EH (cell line): ENCODE measurements around the gene BROX.
A peak's percentile ranks its signal among the peaks of the same experiment; 100 is the strongest.
"Not testable (repeated sequence)": the region's sequence is repeated elsewhere in the genome, so short reads cannot be mapped to it uniquely, and the experiment has no call there.

Experiments used
- DNase-seq: peaks from one replicate; pipeline ENCODE4 v3.0.0-alpha.2; 2015; ENCODE audit warnings: low read depth

BROX gene, protein sequence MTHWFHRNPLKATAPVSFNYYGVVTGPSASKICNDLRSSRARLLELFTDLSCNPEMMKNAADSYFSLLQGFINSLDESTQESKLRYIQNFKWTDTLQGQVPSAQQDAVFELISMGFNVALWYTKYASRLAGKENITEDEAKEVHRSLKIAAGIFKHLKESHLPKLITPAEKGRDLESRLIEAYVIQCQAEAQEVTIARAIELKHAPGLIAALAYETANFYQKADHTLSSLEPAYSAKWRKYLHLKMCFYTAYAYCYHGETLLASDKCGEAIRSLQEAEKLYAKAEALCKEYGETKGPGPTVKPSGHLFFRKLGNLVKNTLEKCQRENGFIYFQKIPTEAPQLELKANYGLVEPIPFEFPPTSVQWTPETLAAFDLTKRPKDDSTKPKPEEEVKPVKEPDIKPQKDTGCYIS

DNA sequence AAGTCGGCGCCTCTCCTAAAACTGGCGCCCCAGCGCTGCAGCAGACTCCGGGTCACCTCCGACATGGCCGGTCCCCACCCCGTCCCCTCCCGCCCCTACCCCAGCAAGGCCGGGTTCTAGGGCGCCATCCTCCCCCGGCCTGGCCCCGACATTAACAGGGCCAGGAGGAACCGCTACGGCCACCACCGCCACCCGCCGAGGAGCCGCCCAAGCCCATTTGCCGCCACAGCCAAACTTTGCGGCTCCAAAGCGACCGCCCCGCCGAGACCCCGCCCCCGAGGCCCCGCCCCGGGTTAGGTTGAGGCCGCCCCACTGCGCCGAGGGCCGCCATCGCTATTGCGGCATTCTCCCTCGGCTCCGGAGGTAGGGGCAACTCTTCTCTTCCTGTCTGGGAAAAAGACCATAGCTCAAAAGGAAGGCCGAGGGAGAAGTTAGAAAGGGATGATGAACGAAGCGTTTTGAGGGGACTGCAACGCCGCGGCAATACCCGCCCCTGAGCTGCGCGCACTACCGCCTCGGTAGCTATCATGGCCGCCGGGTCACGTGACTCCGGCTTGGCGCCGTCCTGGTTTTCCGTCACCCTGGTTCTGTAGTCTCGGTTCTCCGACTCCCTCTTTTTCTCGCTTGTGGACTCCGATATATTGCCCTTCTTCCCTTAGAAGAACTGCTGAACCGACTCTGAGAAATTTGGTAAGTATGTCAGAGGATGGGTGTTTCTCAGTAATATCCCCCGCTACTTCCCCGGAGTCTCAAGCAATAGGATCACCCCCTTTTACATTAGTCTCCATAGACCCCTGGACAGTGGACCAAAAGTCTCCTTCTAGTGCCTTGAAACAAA lies at the start of gene BROX, which contains the start of gene AIDA:
BROX (plus strand) TSS at position 312 of the 838 bp plus-strand sequence. CDS start 3,136 bp downstream, outside the sequence.
AIDA (minus strand) TSS at position 239 of the 838 bp plus-strand sequence; CDS start at position 65, 174 bp downstream.
- DNase-seq, result peak; percentile 88

DNA sequence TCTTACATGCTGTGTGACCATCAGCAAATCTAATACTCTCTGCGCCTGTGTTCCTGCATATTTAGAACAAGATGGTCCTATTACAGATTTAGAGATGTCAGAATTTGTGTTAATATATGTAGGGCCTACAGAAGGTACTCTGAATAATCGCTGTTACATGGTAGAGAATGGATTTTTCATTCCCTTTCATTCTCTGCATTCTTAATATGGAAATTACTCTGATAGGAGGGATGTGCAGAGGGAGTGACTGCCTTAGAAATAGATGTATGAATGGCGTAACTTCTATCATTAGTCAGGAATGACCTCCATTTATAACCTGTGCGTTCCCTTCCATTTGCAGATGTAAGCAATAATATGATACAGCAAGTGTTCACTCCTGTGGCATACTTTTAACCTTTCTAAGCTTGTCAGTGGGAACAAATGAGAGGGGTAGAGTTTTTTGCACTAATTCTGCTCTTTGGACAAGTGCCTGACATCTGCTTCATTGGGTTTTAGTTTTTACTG lies 48.9 kb upstream of the BROX start:
- no peak for DNase-seq

DNA sequence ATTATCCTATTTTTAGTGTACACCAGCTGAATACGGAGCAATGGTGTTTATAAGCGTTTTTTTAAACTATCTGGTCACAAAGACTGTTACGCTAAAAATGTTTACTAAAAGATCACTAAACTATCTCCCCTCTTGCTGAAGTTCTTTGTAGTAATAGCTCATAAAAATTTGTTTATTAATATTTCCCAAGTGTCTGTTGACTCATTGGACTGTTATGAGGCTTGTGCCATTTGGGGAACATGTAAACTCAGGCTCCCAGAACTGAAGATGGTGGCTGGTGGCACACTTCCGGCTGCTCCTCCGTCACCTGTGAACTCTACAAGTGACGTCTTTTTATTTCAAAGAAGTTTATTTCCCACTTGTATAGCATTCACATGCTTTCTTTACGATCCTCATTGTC lies 46.4 kb upstream of the BROX start:
- peak; percentile 36 for DNase-seq

DNA sequence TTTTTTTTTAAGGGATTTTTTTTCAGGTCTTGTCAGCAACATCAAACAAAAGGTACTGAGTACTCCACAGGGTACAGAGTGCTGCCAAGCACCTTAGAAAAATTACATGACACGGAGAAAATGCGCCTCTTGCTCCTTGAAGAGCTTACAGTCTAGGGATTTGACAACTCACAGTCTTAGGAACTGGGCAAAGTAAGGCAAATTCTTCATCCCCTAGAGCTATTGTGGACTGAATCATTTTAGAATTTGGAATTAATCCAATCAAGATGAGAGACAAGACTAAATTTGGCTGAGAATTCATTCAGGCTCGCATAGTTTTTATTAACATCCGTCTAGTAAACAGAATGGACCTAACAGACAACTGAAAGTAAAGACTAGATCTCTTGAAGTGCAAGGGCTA lies 44.2 kb upstream of the BROX start:
- not testable (repeated sequence) for DNase-seq

DNA sequence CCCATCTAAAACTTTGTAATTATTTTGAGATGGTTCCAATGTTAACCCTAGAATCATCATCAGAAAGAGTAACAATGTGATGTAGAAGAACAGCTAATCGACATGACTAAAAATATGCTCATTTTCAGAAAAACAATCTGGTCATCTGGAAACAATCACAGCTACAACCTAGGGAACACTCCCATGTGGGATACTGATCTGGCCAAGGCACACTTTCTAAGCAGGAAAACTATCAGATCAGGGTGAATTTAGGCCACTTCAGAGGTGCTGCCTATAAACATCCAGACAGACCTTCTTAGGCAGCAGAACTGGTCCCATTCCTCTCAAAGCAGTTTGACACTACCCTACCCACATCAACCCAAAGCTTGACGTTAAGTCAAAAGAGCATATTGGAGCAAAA lies 43.3 kb upstream of the BROX start:
- DNase-seq, result not testable (repeated sequence)

DNA sequence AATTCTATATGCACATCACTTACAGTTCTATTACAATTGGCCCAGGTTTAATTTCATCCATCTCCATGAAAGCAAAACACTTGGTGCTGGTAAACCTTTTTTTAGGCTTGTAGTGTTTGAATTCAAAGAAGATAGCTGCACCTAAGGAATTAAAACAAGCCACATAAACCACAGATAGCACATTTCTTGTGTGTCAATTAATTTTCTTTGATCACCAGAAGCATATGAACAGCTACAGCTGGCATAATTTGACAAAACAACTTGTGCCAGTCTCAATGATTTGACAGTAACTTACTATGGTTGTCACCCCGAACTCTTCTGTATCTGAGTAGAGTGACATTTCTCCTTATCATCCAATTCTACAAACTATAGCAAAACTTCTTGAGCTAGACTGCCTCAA lies 42.3 kb upstream of the BROX start:
- no peak for DNase-seq

DNA sequence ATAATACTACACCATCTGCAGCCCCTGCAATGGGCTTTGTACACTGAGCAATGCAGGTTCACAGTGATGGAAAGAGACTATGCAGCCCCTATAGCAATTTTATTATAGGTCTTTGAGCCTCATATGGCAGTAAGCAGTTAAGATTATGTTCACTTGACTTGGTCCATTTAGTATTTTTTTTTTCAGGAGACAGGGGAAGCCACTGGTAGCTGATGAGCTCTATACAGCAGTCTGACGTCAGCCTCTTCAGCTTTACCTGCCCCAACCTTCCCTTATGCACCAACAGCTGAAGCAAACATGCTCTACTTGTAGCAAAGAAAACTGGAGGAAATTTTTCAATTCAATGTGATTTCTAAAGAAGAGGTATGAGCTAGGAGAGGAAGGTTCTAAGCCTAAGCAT lies 32.3 kb upstream of the BROX start:
- no peak for DNase-seq

DNA sequence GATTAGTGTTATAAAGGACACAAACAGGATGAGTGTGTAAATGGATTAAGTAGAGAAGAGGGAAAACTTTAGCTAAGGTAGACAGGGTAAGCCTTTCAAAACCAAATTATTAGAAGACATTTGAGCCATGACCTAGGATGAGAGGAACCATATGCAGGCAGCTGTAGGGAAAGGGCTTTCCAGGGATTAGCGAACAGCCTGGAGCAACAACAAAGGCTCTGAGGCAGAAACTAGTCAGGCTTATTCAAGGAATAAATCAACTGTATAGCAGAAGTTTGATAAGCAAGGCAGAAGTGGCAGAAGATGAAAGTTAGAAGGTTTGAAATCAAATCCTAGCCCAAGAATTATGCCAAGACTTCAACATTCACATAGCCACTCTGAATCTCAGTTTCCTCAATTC lies 21.3 kb upstream of the BROX start:
- DNase-seq, result no peak

DNA sequence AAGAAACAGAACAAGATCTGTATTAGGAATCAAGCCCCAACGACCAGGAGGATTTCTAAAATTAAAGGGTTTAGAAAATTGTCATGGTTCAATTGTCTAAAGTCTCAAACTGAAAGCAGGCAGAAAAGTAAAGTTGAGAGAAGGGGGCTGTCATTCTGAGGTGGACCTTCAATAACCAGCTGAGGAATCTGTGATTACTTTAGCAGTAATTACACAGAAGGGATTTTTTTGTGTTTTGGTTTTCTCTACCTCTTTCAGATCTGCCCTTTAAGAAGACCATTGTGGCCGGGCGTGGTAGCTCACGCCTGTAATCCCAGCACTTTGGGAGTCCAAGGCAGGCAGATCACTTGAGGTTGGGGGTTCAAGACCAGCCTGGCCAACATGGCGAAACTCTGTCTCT lies 17.4 kb upstream of the BROX start:
- no peak for DNase-seq

DNA sequence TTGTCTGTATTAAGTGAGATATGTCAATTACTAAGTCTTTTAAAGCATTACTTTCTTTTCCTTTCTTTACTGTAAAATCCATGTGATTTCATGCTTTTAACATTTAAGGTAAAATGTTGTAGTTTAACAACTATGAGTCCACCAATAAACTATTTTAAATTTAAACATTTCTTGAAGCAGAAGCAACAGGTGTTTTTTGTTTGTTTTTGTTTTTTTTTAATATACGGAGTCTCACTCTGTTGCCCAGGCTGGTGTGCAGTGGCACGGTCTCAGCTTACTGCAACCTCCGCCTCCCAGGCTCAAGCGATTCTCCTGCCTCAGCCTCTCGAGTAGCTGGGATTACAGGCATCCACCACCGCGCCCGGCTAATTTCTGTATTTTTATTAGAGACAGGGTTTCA lies 15.6 kb upstream of the BROX start:
- DNase-seq, result no peak

DNA sequence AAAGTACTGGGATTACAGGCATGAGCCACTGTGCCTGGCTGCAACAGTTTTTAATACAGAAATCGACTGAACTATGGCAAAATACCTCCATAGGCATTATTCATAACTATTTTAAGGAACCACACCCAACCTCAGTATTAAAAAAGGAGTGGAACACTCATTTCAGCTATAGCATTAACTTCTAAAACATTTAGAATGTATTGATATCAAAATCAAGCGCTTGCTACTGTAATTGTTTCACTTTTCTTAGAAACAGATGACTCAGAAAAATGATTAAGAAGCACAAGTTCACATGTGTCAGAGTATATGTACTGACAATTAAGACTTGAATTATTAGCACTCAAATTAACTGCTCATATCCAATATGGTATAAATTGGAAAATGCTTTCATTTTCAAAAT lies 15.2 kb upstream of the BROX start:
- no peak for DNase-seq

DNA sequence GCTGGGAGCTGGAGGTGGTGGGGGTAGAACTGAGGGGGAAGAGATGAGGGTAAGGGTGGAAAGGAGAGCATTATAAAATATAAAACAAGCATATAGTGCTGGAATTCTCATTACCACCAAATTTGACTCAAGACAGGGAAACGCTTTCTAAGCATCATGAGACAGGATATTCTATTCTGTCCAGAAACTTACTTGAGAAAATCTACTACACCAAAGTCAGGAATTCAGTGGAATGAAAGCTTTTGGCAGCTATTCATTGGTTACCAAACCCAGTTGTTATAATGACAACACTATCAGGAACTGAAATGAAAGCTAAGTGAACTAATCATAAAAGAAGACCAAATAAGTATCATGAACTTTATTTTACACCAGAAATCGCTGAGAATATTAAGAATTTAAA lies 14.5 kb upstream of the BROX start:
- peak; percentile 46 for DNase-seq

DNA sequence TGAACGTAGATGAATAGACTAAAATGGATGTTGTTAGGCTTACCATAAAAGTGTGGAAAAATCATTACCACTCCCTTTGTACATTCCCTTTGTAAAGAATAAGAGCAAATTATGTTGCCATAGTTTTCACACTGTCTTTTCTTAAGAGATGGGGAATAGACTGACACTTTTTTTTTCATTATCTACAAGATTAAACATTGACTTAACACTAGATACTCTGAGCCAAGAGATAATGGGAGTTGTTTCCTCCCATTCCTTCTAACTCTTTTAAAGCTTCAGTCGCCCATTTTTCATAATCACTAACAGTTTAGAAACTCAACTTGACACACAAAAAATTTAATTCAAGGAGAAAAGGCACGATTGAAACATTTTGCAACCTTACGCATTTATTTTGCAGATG lies 10.2 kb upstream of the BROX start:
- no peak for DNase-seq

DNA sequence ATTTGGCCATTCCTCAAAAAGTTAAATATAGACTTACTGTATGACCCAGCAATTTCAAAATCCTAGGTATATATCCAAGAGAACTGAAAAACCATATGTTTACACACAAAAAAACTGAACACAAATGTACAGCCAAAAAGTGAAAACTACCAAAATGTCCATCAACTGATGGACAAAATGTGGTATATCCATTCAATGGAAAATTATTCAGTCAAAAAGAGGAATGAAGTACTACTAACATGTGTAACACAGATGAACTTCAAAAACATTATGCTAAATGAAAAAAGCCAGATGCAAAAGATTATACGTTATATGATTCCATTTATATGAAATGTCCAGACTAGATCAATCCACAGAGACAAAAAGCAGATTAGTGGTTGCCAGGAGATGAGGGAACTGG lies 8.1 kb upstream of the BROX start:
- no peak for DNase-seq

DNA sequence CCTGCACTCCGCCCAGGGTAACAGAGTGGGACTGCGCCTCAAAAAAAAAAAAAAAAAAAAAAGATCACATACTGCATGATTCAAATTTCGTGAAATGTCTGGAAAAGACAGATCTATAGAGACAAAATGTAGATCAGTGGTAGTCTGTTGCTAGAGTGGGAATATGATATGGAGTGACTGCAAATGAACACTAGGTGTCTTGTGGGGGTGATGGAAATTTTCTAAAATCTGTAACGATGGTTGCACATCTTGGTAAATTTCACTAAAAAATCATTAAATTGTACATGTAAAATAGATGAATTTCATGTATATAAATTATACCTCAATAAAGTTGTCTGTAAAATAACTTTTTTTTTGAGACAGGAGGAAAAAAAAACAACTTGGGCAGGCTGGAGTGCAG lies 5.5 kb upstream of the BROX start:
- no peak for DNase-seq

DNA sequence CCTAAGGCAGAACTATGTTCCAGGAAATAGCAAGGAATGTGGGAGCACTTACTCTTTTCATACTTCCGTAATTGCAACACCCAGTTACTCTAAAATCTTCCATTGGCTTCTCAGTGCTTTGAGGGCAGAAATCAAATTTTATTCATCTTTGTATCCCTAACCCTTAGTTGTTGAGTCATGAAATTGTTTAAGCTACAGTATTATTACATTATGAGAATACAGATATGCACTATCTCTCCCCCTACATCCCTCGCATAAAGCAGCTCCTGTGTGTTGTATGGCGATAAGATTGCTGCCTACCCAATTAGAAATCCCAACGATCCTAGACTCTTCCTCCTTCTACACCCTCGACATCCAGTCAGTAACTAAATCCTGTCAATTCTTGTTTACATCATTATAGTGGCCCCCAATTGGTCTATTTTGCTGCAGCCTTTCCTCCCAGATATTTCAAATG lies 2.6 kb upstream of the BROX start:
- DNase-seq, result peak; percentile 28

DNA sequence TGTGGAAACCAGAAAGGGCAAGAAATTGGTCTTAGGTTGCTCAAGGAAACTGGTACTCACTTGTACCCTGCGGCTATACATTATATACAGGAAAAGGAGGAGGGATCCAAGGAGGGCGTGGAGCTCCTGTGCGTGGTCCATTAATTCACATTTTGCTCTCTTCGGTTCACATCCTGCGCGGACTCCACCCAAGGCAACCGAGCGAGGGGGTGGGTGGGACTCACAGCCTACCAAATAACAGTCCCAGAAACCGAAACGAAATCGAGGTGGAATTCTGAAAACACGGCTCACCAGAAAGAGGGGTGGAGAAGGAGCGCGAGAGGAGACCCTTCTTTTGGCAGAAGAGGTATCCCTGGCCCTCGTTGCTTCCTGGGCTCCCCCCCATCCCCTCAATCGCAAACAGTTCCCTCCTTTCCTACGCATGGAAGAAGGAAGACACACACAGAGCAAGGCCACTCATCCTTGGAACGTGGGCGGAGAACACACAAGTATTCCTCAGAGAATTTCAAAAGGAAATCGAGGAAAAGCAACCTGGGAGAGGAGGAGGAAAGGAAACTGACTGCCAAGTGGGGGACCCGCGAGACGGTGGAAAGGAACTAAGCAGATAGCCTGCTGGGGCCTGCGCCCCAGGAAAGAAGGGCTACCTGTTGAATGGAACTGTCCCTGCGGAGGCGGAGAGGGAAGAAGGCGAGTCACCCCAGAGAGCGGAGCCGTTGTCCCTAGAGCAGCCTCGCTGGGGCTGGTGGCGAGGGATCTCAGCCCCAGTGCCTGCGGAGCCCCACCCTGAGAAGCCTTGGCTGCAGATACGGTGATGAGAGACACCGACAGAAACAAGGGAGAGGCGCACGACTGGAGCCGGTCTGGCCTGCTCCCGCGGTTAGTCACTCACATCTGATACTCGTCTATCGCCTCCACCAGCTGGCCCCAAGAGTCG lies 778 bp upstream of the BROX start:
- DNase-seq, result peak; percentile 76

DNA sequence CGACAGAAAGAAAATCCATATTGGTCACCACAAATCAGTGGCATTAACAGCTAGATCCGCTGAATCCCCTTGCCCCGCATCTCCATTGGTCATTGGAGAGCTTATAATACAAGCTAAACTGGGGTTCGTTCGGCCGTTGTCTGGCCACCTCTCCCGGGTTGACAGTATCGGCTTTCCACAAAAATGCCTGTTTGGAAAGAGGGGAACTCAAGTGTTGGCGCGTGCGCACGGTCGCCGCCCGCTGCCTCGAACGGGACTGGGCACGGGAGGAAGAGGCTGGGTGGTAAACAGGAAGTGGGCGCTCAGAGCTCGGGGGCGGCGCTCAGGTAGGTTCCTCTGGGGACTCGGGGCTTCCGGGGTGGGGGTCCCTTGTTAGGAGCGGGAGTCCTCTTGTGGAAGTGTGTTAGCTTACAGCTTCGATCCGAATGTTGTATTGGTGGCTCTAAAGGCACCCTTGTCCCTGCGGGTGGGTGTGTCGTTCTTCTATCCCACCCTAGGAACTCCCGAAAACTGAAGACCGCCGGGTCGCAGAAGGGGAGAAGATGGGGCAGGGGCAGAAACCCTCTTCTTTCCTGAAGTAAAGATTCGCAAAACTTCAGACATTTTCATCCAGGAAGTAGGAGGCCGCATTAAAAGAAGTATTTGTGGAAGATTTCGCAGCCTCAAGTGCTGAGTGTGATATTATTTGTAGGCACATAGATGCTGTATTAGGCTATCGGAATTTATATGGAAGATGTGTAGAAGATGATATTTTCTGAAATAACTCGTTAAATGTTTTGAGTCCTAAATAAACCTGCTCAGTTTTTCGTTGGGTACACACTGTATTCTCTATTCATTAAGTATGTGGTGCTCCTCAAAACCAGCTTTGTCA lies 962 bp downstream of the BROX start:
- DNase-seq, result peak; percentile 94

DNA sequence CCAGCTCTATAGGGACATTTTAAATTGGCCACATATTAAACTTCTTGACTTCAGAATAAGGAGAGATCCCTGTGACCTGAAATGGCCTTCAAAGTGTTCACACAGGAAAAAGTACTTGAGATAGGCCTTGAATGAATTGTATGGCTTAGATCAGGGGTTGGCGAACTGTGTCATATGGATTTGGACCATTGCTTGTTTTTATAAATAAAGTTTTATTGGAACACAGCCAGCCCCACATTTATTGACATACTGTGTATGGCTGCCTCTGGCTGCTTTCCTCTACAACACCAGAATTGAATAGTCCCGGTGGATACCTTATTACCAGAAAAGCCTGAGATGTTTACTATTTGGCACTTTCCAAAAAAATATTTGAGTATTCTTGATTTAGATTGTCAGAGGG lies 4.0 kb downstream of the BROX start:
- DNase-seq, result no peak

DNA sequence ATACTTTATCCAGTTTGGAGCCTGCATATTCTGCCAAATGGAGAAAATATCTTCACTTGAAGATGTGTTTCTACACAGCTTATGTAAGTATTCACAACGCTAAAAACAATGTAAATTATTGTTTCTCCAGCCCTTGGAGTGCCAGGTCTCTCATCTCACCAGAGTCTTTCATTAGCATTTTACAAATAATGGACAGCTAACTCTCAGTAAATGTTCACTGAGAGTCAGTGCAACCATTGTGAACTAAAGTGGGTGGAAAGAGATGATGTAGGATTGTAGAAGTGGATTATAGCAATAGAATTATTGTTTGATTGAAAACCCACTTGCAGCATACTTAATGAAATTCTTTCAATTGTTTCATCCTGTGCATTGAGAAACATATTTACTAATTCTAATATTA lies 16.4 kb downstream of the BROX start:
- DNase-seq, result no peak

DNA sequence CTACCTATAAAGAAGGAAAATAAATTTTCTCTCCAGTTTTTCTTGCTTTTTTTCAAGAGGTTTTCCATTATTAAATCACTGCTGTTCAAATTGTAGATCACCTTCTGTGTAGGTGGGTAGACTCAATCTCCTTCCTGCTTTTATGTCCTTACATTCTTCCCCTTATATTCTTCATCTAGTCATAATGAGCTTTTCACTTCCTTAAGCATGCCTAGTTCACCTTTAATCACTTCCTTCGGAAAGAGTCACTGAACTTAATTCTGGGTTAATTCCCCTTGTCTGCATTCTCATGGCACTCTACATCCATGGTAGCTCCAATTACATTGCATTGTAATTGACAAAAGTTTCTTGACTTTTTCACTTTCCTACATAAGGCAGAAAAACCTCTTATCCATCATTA lies 18.5 kb downstream of the BROX start:
- DNase-seq, result no peak
